Measurements from ENCODE around the gene SMIM45.

SMIM45 gene

GRCh38 chr22:41935509-41935908 is 16.4 kb upstream of the SMIM45 start:
- no peaks in the 10 kb centered on the region for H3K36me3 ChIP-seq
- DNase-seq, result no peak
- H3K4me3 ChIP-seq, result no peak overlapping the region
- peaks cover 0 to 20% (median 7%) of the 10 kb centered on the region in 3 donors for H3K4me1 ChIP-seq
- no peaks in the 10 kb centered on the region for H3K27me3 ChIP-seq
- WGBS, 2 donors, result 89% methylated on average over 3 to 5 of the region's 9 CpGs
- intact Hi-C loops (cut with DNase I), result no loop called here
- no peak for TF ChIP-seq POLR2A (IDR thresholded peaks at IDR 0.05)
- no peak for TF ChIP-seq CTCF (IDR thresholded peaks at IDR 0.05)
- no peaks in the 10 kb centered on the region for H3K9me3 ChIP-seq
- H3K27ac ChIP-seq, result no peak overlapping the region

DNA sequence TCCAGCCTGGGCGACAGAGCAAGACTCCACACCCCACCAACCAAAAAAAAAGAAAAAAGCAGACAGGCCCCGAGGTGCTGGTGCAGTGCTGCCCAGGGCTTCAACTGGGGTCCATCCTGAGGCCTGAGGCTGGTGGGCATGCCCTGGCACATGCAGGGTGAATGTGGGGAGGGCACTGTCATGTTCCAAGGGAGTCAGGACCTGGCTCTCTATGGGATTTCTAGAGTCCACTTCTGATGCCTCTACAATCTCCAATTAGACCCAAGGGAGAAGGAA is 15.1 kb upstream of the SMIM45 start:
- Histone ChIP-seq H3K27me3 (no peaks in the 10 kb centered on the region), H3K4me3 (no peak overlapping the region), H3K36me3 (no peaks in the 10 kb centered on the region), H3K4me1 (peaks cover 0 to 33% (median 7%) of the 10 kb centered on the region in 3 donors), H3K9me3 (no peaks in the 10 kb centered on the region), H3K27ac (no peak overlapping the region)
- WGBS, 2 donors, result 100% methylated on average over 2 of the region's 2 CpGs; no CpG with 5 or more reads in 1 of the 2 donors
- TF ChIP-seq POLR2A (IDR thresholded peaks at IDR 0.05) (no peak), CTCF (IDR thresholded peaks at IDR 0.05) (no peak)
- DNase-seq, result no peak
- intact Hi-C loops (cut with DNase I), result no loop called here

- Histone ChIP-seq H3K4me3 (peak overlapping the region in 1 of 4 donors; percentile 29), H3K9me3 (no peaks in the 10 kb centered on the region), H3K27ac (peak overlapping the region; percentile 79 to 88 (median 84)), H3K36me3 (no peaks in the 10 kb centered on the region), H3K4me1 (peaks cover 0 to 48% (median 7%) of the 10 kb centered on the region in 3 donors), H3K27me3 (no peaks in the 10 kb centered on the region)
- peak in 3 of 4 donors; percentile 33 to 88 (median 47) for TF ChIP-seq POLR2A (IDR thresholded peaks at IDR 0.05)
- TF ChIP-seq CTCF (IDR thresholded peaks at IDR 0.05), result peak in 1 of 6 experiments; percentile 5
- WGBS, 2 donors, result 63% methylated on average over 13 of the region's 13 CpGs
- DNase-seq, result peak; percentile 81
- intact Hi-C loops (cut with DNase I), result loop anchor here (5.0 kb wide), 1 partner anchor 243 kb away; the partner anchor contains the start of gene MEI1
Measured at GRCh38 chr22:41939981-41940831, 11.7 kb upstream of the SMIM45 start.

DNA sequence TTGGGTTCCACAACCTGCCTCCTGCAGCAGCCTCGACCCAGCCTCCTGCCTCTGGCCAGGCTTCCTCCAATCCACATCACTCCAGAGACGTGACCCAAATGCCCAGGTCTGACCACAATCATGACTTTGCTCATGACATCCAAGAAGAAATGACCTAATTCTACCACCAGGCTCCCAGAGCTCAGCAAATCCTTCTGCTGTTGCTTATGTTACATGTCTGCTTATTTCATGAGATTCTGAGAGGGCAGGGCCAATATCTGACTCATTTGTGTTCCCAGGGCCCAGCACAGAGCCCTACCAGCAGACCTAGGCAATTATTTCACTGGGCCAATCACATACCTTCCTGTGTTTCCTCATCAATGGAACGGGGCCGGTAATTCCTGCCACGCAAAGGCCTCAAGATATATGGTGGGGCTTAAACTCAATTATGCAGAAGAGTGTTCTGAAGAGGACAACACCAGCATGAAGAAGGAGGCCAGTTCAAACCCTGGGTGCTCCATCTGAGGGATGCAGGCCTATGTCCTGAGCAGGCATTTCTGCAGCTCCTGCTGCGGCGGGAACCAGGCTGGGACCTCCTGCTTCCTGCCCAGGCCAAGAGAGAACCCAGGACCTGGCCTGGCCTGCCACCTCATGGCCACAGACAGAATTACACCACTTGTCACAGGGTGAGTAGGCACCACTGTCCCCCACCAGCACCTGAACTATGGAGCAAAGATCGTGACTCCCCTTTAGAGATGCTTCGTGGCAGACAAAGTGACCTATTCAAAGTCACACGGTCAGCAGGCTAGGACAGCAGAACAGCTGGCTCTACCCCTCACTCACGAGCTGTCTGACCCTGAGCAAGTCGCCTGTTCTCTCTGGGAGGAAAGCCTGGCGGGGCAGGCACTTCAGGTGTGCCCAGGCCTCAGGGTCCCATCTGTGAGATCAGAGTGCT is 10.9 kb upstream of the SMIM45 start:
- WGBS, 2 donors, result 33% methylated on average over 4 to 6 of the region's 13 CpGs
- H3K27me3 ChIP-seq, result no peaks in the 10 kb centered on the region
- H3K4me3 ChIP-seq, result no peak overlapping the region
- peak overlapping the region; percentile 79 to 88 (median 84) for H3K27ac ChIP-seq
- H3K9me3 ChIP-seq, result no peaks in the 10 kb centered on the region
- TF ChIP-seq CTCF (IDR thresholded peaks at IDR 0.05), result peak; percentile 92 to 98 (median 97)
- no peak for TF ChIP-seq POLR2A (IDR thresholded peaks at IDR 0.05)
- H3K4me1 ChIP-seq, result peaks cover 7 to 57% (median 12%) of the 10 kb centered on the region in 3 donors
- intact Hi-C loops (cut with DNase I), result loop anchor here (5.0 kb wide), 1 partner anchor 244 kb away; the partner anchor contains the start of gene MEI1
- DNase-seq, result no peak
- H3K36me3 ChIP-seq, result no peaks in the 10 kb centered on the region

Data from esophagus squamous epithelium (tissue), 5 donors.